ENCODE results near the gene DLGAP1. TPM values are rescaled to one million over a fixed set of nuclear protein-coding genes. Genes with fewer than 3 reads are reported as not detected.
"Not testable (repeated sequence)": the region's sequence is repeated elsewhere in the genome, so short reads cannot be mapped to it uniquely, and the experiment has no call there.

Gene DLGAP1
- under 1 TPM in 1 of 6 donors, not detected in 5; 0.32 TPM for polyA plus RNA-seq (ENCODE audit: low read depth in 6 of 6)

DNA sequence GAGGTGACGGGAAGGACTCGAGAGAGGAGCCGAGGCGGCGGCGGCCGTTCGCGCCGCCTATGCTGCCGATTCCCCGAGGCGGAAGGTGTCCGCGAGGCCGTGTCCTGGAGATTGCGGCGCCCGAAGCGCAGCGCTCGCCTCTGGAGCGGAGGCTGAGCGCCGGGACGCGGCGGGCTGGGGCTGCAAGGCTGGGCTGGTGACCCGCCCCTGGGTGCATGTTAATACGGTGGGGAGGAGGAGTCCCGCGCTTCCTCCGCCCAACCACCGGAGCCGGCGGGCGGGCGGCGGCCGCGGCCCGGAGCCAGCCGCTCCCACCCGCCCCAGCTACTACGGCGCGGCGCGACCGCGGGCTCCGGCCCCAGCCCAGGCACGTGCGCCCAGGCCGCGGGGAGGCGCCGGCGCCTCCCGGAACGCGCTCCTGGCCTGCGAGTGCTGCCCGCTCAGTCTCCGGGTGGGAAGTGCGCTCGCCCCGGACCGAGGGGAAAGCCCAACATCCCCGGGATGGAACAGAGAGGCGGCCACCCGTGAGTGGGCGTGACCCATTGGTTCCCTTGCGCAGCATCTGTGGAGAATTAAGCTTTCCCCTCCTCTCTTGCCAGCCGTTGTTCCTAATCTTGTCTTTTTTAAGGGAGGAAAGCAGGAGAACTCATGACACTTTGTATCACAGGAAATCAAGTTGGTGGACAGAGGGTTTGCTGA, at the start of gene DLGAP1:
TSS of gene DLGAP1 (minus strand) at position 195 of the 699 bp plus-strand sequence.
- Mint-ChIP-seq H3K36me3 (peaks cover 0 to 20% of the 10 kb centered on the region in 2 donors), H3K27me3 (peaks cover 15 to 29% (median 28%) of the 10 kb centered on the region in 3 donors), H3K4me3 (peak within 1 kb of the TSS in 2 of 8 donors; percentile 25 to 33), H3K4me1 (peaks cover 6 to 9% (median 6%) of the 10 kb centered on the region in 3 donors), H3K9me3 (peaks cover 8 to 24% (median 12%) of the 10 kb centered on the region in 7 donors), H3K27ac (no peak within 1 kb of the TSS)
- DNase-seq, result no peak
- no peak for ATAC-seq (ENCODE audit: low read depth in 2 of 2)

- H3K27me3 Mint-ChIP-seq; H3K4me3 Mint-ChIP-seq; ATAC-seq (ENCODE audit: low read depth in 2 of 2); DNase-seq; H3K27ac Mint-ChIP-seq; H3K36me3 Mint-ChIP-seq; H3K4me1 Mint-ChIP-seq: not testable (repeated sequence)
- H3K9me3 Mint-ChIP-seq, result peaks cover 2 to 13% (median 4%) of the 10 kb centered on the region in 7 donors
Observed at GRCh38 chr18:4494703-4495284, 39.7 kb upstream of the DLGAP1 start.

GRCh38 chr18:4468511-4468910, 13.4 kb upstream of the DLGAP1 start:
- H3K9me3 Mint-ChIP-seq, result peaks cover 0 to 4% (median 0%) of the 10 kb centered on the region in 7 donors
- H3K4me3 Mint-ChIP-seq, result no peak overlapping the region
- no peak for DNase-seq
- no peaks in the 10 kb centered on the region for H3K4me1 Mint-ChIP-seq
- H3K27ac Mint-ChIP-seq, result no peak overlapping the region
- no peaks in the 10 kb centered on the region for H3K27me3 Mint-ChIP-seq
- no peaks in the 10 kb centered on the region for H3K36me3 Mint-ChIP-seq
- ATAC-seq (ENCODE audit: low read depth in 2 of 2), result no peak

- ATAC-seq (ENCODE audit: low read depth in 2 of 2) (no peak), DNase-seq (no peak)
- Mint-ChIP-seq H3K4me1 (peaks cover 6 to 9% (median 6%) of the 10 kb centered on the region in 3 donors), H3K9me3 (peaks cover 4 to 24% (median 7%) of the 10 kb centered on the region in 7 donors), H3K27me3 (peaks cover 12 to 36% (median 33%) of the 10 kb centered on the region in 3 donors), H3K4me3 (no peak overlapping the region), H3K36me3 (peaks cover 0 to 20% of the 10 kb centered on the region in 2 donors), H3K27ac (no peak overlapping the region)
Observed at GRCh38 chr18:4454537-4455112, 482 bp downstream of the DLGAP1 start.

DNA sequence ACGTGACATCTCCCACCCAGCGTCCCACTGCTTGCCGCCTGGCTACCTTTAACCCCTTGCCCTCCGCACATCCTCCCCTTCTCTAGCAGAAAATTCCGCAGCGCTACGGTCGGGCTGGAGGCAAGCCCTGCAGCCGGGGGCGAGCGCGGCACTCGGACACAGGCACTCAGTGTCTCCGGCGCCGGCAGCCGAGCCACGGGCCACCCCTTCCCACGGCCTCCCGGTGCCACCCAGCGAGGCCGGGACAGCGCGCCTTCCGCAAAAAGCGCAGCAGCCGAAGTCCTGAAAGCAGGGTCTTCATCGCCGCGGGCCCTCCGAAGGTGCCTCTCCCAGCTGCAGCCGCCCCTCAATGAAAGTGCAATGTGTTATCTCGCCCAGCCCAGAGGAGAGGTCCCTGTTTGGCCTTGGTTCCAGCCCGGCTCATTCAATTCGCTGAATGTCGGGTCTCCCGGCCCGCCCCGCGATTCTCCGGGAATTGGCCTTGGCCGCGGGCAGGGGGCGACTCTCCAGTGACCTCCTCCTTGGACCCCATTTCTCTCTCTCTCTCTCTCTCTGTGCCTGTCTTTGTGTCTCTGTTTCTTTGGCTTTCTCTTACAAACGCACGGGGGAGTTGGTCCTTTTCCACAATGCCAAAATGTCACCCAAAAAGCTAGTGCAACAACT, 1.1 kb downstream of the DLGAP1 start:
- Mint-ChIP-seq H3K9me3 (peaks cover 2 to 22% (median 5%) of the 10 kb centered on the region in 7 donors), H3K27ac (peak overlapping the region in 1 of 6 donors; percentile 24), H3K4me1 (peaks cover 6 to 9% (median 6%) of the 10 kb centered on the region in 3 donors), H3K4me3 (no peak overlapping the region), H3K27me3 (peaks cover 10 to 38% (median 34%) of the 10 kb centered on the region in 3 donors), H3K36me3 (peaks cover 0 to 20% of the 10 kb centered on the region in 2 donors)
- ATAC-seq (ENCODE audit: low read depth in 2 of 2), result no peak
- no peak for DNase-seq

DNA sequence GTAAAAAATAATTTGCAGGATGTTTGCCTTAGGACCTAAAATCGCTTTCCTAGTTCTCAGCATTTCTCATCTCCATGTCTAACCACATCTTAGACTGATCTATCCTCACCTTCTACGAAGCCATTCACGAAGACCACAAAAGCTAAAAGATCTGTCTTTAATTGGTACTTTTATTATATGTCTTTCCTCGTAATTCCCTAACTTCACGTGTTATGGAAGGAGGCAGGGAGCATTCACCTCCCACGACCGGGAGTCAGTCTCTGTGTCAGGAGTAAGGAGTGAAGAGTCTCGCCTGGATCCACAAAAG, 1.6 kb downstream of the DLGAP1 start:
- Mint-ChIP-seq H3K4me3 (peak overlapping the region in 1 of 8 donors; percentile 22), H3K36me3 (peaks cover 0 to 20% of the 10 kb centered on the region in 2 donors), H3K9me3 (peaks cover 0 to 18% (median 5%) of the 10 kb centered on the region in 7 donors)

DNA sequence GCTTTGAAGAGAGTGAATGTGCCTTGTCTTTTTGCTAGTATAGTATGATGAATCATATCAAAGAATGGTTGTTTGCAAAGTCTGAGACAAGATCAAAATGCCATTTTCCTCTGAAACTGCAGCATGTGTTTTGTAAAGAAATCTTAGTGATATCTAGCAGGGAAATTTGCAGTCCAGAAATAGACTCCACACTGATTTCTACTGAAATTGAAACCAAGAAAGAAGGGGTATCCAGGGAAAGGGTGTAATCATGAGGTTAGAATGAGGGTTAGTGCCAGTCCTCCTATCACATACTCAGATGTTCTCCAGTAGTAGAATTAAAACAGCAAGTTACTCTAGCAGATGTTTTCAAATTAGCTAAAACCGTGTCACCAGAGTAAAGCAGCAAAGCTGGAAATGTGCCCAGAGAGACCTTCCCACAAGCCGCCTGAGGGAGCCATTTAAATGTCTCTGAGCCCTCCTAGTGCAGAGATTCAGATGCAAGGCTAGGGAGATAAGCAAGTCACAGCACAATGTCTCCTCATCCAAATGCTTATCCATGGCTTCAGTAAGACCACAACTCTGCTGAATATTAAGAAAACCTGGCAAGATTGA, 4.9 kb downstream of the DLGAP1 start:
- H3K4me1 Mint-ChIP-seq, result peaks cover 0 to 6% (median 4%) of the 10 kb centered on the region in 3 donors
- H3K9me3 Mint-ChIP-seq, result peaks cover 0 to 20% (median 9%) of the 10 kb centered on the region in 7 donors
- peaks cover 4 to 27% (median 25%) of the 10 kb centered on the region in 3 donors for H3K27me3 Mint-ChIP-seq
- DNase-seq, result no peak
- H3K36me3 Mint-ChIP-seq, result peaks cover 0 to 12% of the 10 kb centered on the region in 2 donors
- no peak overlapping the region for H3K4me3 Mint-ChIP-seq
- ATAC-seq (ENCODE audit: low read depth in 2 of 2), result no peak
- no peak overlapping the region for H3K27ac Mint-ChIP-seq

More for the DNA sequence above, 1.6 kb downstream of the DLGAP1 start:
- Mint-ChIP-seq H3K27ac (no peak overlapping the region), H3K4me1 (peaks cover 6 to 9% (median 6%) of the 10 kb centered on the region in 3 donors), H3K27me3 (peaks cover 10 to 38% (median 34%) of the 10 kb centered on the region in 3 donors)
- no peak for ATAC-seq (ENCODE audit: low read depth in 2 of 2)
- no peak for DNase-seq

DNA sequence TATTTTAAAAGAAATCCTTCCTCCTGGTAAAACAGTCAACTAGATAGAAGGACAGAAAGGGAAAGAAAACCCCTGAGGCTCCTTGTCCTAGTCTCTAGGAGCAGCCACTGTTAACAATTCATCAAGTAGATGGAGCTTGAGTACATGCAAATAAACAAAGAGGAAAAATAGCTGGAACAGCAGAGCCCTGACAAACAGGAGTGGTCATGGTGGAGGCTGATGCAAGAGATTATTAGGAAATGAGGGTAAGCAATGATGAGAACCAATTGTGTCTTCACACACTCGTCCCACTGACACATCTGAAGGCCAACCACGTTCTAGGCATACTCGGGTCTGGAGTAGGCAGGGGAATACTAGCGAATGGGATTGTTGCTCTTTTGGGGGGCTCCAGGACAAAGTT, 9.2 kb downstream of the DLGAP1 start:
- Mint-ChIP-seq H3K9me3 (peaks cover 0 to 25% (median 5%) of the 10 kb centered on the region in 7 donors), H3K4me1 (no peaks in the 10 kb centered on the region), H3K27ac (peak overlapping the region in 1 of 6 donors; percentile 2), H3K4me3 (no peak overlapping the region), H3K36me3 (no peaks in the 10 kb centered on the region), H3K27me3 (peaks cover 0 to 11% (median 5%) of the 10 kb centered on the region in 3 donors)
- ATAC-seq (ENCODE audit: low read depth in 2 of 2) (no peak), DNase-seq (no peak)

- Mint-ChIP-seq H3K4me3 (no peak overlapping the region), H3K4me1 (no peaks in the 10 kb centered on the region), H3K27ac (no peak overlapping the region), H3K9me3 (peaks cover 0 to 19% (median 5%) of the 10 kb centered on the region in 7 donors), H3K27me3 (no peaks in the 10 kb centered on the region), H3K36me3 (no peaks in the 10 kb centered on the region)
- no peak for ATAC-seq (ENCODE audit: low read depth in 2 of 2)
- DNase-seq, result no peak
Observed at GRCh38 chr18:4444306-4444705, 10.8 kb downstream of the DLGAP1 start.

DNA sequence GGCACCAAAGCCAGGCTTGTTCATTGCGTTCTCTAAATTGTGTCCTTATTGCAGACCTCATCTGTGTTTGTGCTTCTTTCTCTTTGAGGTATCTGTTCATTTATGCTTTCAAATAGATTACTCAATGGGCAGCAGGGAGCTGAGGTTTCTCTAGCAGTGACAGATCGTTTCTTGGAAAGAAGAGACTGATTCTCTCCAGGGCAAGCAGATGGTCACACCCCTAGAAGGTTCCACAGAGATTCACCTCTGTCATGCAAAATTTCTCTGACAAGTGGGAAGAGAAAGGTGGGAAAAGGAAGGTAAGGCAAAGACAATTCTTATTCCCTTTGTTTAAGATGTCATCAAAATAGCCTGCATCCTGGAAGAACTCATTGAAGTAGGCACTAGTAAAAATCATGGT, 14.0 kb downstream of the DLGAP1 start:
- H3K9me3 Mint-ChIP-seq, result peaks cover 0 to 6% (median 3%) of the 10 kb centered on the region in 7 donors
- no peak overlapping the region for H3K4me3 Mint-ChIP-seq
- ATAC-seq (ENCODE audit: low read depth in 2 of 2) (no peak), DNase-seq (no peak)
- H3K27ac Mint-ChIP-seq, result no peak overlapping the region
- no peaks in the 10 kb centered on the region for H3K27me3 Mint-ChIP-seq
- no peaks in the 10 kb centered on the region for H3K4me1 Mint-ChIP-seq
- H3K36me3 Mint-ChIP-seq, result no peaks in the 10 kb centered on the region

DNA sequence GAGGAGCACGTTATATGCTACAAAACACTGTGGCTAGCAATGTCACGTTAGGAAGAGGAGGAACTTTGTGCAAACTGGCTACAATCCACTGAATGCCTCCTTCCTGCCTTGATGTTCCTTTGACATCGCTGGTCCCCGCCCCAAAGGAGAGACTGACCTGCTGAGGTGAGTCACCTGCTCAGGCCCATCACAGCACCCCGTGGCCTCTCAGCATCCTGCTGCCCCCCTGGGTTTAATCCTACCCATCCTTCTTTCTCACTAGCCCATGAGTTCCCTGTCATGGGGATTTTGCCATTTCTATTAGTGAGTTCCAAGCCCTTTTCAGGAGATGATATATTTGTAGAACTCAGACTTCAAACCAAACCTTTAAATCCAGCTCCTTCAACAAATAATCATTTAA, 16.2 kb downstream of the DLGAP1 start:
- H3K36me3 Mint-ChIP-seq, result no peaks in the 10 kb centered on the region
- no peaks in the 10 kb centered on the region for H3K27me3 Mint-ChIP-seq
- H3K9me3 Mint-ChIP-seq, result peaks cover 0 to 6% (median 2%) of the 10 kb centered on the region in 7 donors
- DNase-seq, result no peak
- H3K27ac Mint-ChIP-seq, result no peak overlapping the region
- no peak overlapping the region for H3K4me3 Mint-ChIP-seq
- no peaks in the 10 kb centered on the region for H3K4me1 Mint-ChIP-seq
- no peak for ATAC-seq (ENCODE audit: low read depth in 2 of 2)

GRCh38 chr18:4433717-4434116, 21.4 kb downstream of the DLGAP1 start:
- no peaks in the 10 kb centered on the region for H3K36me3 Mint-ChIP-seq
- no peaks in the 10 kb centered on the region for H3K4me1 Mint-ChIP-seq
- H3K4me3 Mint-ChIP-seq, result no peak overlapping the region
- H3K9me3 Mint-ChIP-seq, result peaks cover 0 to 4% (median 3%) of the 10 kb centered on the region in 7 donors
- H3K27me3 Mint-ChIP-seq, result no peaks in the 10 kb centered on the region
- DNase-seq (no peak), ATAC-seq (ENCODE audit: low read depth in 2 of 2) (no peak)
- H3K27ac Mint-ChIP-seq, result no peak overlapping the region

GRCh38 chr18:4430836-4431235, 24.3 kb downstream of the DLGAP1 start:
- peaks cover 0 to 8% (median 2%) of the 10 kb centered on the region in 7 donors for H3K9me3 Mint-ChIP-seq
- no peaks in the 10 kb centered on the region for H3K4me1 Mint-ChIP-seq
- DNase-seq (no peak), ATAC-seq (ENCODE audit: low read depth in 2 of 2) (no peak)
- H3K27me3 Mint-ChIP-seq, result no peaks in the 10 kb centered on the region
- no peak overlapping the region for H3K4me3 Mint-ChIP-seq
- no peaks in the 10 kb centered on the region for H3K36me3 Mint-ChIP-seq
- H3K27ac Mint-ChIP-seq, result no peak overlapping the region
